Heart left ventricle (tissue), 16 donors: Measurements from ENCODE around the gene UBE2D3. TPM values are rescaled to one million over a fixed set of nuclear protein-coding genes. Genes with fewer than 3 reads are reported as not detected.

Experiments used
- ATAC-seq, 4 donors: fragments of 200-7000 bp; cut with Tn5 transposase; one replicate each; pipeline ENCODE4 v1.9.1; 2020 to 2022; ENCODE audit warnings: moderate library complexity in 4 of 4, mild to moderate bottlenecking in 3 of 4, moderate number of reproducible peaks in 1 of 4
- DNase-seq, 5 donors: peaks; one replicate each; pipeline ENCODE4 v3.0.0-alpha.2; 2020
- H3K27ac ChIP-seq, 12 donors: fragments of 200-600 bp; sonication (generic) in 4 of 12; one replicate each; pipeline versions ENCODE4 v1.5.0 to v1.8.0; 2016 to 2022; ENCODE audit warnings: mild to moderate bottlenecking in 2 of 12
- H3K27me3 ChIP-seq, 9 donors: fragments of 200-600 bp; sonication (generic) in 2 of 9; one replicate each; pipeline versions ENCODE4 v1.5.1 to v1.8.0; 2016 to 2022; ENCODE audit warnings: mild to moderate bottlenecking in 3 of 9
- H3K36me3 ChIP-seq, 9 donors: fragments of 200-600 bp; sonication (generic) in 2 of 9; one replicate each; pipeline versions ENCODE4 v1.5.0 to v1.8.0; 2018 to 2022; ENCODE audit warnings: mild to moderate bottlenecking in 2 of 9
- H3K4me1 ChIP-seq, 12 donors: fragments of 200-600 bp; sonication (generic) in 4 of 12; one replicate each; pipeline versions ENCODE4 v1.5.0 to v1.8.0; 2016 to 2022; ENCODE audit warnings: mild to moderate bottlenecking in 3 of 12
- H3K4me3 ChIP-seq, 12 donors: fragments of 200-600 bp; sonication (generic) in 4 of 12; one replicate each; pipeline versions ENCODE4 v1.5.0 to v1.8.0; 2017 to 2022; ENCODE audit warnings: mild to moderate bottlenecking in 9 of 12, moderate library complexity in 4 of 12
- H3K9me3 ChIP-seq, 12 donors: fragments of 200-600 bp; sonication (generic) in 4 of 12; one replicate each; pipeline versions ENCODE4 v1.5.0 to v1.8.0; 2016 to 2022; ENCODE audit warnings: mild to moderate bottlenecking in 1 of 12
- POLR2A ChIP-seq, 2 donors: fragments of 450-650 bp; IDR thresholded peaks; one replicate each; pipeline ENCODE4 v1.6.1; 2017; ENCODE audit warnings: antibody characterized with exemption in 2 of 2, mild to moderate bottlenecking in 2 of 2, moderate library complexity in 2 of 2
- WGBS, 4 donors: extraction: QIAGEN DNeasy Blood & Tissue Kit in 2 of 4; methylation state at CpG; one replicate each; pipeline versions ENCODE4 v1.1.5 to v1.1.7; 2013 to 2018; 5-methylcytosine and 5-hydroxymethylcytosine counted together
- intact Hi-C, 10 donors: fragments of 100-400 bp; cut with DNase I; formaldehyde crosslinking; loops; one replicate each; pipeline versions ENCODE4 v1.11.1 to v1.14.2; 2022
- polyA plus RNA-seq, 2 donors: library from polyadenylated mRNA; stranded (reverse); fragments of 200-250 nt; gene quantifications; one replicate each; pipeline ENCODE4 v1.2.3, GENCODE V29; 2013
- total RNA-seq, 9 donors: library from RNA; depleted of rRNA in 2 of 9; stranded (reverse); fragments of >200 nt in 2 of 9; fragmentation: NEBNext Ultra II Directional in 3 of 9; extraction: Animal tissue kit (Norgen Biotek cat#: 25700) in 3 of 9; gene quantifications; one replicate each; pipeline versions ENCODE4 v1.1.0 to v1.2.4, GENCODE V29; 2016 to 2023
- TF ChIP-seq, protein P1 (sequence below), 12 donors: fragments of 200-600 bp; sonication (generic) in 4 of 12; IDR thresholded peaks; one replicate each; pipeline versions ENCODE4 v1.5.0 to v1.8.0; 2018 to 2022; ENCODE audit warnings: antibody characterized with exemption in 12 of 12, mild to moderate bottlenecking in 5 of 12
- donor health status: ischemic (EF 13 %, LVEDD 7.1; RV severe dilation, severe dysfunction).
- donor health status: healthy with polysubstance abuse.
- donor health status: DM: no; HTN: yes; CAD: no.
- donor health status: DM: no; HTN: no; CAD: no.
- donor health status: ischemic (EF 25% LVEDD 6.9; RV normal size, moderate dysfunction).
- donor health status: ischemic (EF 25% LVEDD 5.7; RV mildly dilated, moderate dysfunction).
- donor health status: healthy.
- donor health status: DM: yes; HTN: yes; CAD: no.
- donor health status: ischemic (EF 35%, LVEDD 5.7; RV mildly dilated, moderate dysfunction).
- donor health status: nonischemic (EF 11% LVEDD 7.7; RV severe dilation, severe dysfunction).
- donor health status: DM: yes; HTN: yes; CAD: no.
- donor health status: PGD.
- donor health status: ischemic (EF 29% LVEDD 5.4; RV normal size, mild dysfunction).
- donor health status: nonischemic (EF 23%, LVEDD 6.1; RV moderate dilation, normal function).

UBE2D3 gene
- total and polyA plus RNA-seq, 11 donors, result 87.4 to 381 (median 258) TPM

DNA sequence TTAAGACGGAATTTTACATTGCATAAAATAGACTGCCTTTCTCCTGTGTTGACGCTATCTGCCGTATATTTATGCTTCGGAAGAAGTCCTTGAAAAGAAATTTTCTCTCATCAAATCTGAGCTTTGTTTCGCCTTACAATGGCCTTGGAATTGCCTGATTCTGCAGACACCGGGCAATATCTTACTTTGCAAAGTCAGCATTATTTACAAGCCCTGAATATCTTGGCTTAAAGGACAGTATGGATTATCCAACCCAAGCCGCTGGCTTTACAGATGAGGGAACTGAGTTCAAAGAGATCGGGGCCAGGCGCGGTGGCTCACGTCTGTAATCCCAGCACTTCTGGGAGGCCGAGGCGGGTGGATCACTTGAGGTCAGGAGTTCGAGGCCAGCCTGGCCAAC is 65.4 kb downstream of the UBE2D3 start:
- Histone ChIP-seq H3K27ac (no peak overlapping the region), H3K4me3 (peak overlapping the region in 7 of 12 donors; percentile 70 to 99 (median 79)), H3K36me3 (no peaks in the 10 kb centered on the region), H3K9me3 (no peaks in the 10 kb centered on the region), H3K27me3 (no peaks in the 10 kb centered on the region), H3K4me1 (peaks cover 0 to 32% (median 11%) of the 10 kb centered on the region in 12 donors)
- ATAC-seq, result no peak
- WGBS, 4 donors, result 76 to 89% (median 84%) methylated on average over 14 of the region's 14 CpGs
- DNase-seq, result no peak
- TF ChIP-seq POLR2A (IDR thresholded peaks at IDR 0.05), result no peak
- TF ChIP-seq, protein P1, sequence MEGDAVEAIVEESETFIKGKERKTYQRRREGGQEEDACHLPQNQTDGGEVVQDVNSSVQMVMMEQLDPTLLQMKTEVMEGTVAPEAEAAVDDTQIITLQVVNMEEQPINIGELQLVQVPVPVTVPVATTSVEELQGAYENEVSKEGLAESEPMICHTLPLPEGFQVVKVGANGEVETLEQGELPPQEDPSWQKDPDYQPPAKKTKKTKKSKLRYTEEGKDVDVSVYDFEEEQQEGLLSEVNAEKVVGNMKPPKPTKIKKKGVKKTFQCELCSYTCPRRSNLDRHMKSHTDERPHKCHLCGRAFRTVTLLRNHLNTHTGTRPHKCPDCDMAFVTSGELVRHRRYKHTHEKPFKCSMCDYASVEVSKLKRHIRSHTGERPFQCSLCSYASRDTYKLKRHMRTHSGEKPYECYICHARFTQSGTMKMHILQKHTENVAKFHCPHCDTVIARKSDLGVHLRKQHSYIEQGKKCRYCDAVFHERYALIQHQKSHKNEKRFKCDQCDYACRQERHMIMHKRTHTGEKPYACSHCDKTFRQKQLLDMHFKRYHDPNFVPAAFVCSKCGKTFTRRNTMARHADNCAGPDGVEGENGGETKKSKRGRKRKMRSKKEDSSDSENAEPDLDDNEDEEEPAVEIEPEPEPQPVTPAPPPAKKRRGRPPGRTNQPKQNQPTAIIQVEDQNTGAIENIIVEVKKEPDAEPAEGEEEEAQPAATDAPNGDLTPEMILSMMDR (IDR thresholded peaks at IDR 0.05), result no peak
- intact Hi-C loops, result loop anchor here in 5 of 10 donors (2.0 to 10.0 kb wide), 7 partner anchors 45 to 253 kb away; partner anchors contain the start of genes CISD2 (in 2 of the 5), UBE2D3 (in 2 of the 5) and SLC9B1 (in 1 of the 5)

DNA sequence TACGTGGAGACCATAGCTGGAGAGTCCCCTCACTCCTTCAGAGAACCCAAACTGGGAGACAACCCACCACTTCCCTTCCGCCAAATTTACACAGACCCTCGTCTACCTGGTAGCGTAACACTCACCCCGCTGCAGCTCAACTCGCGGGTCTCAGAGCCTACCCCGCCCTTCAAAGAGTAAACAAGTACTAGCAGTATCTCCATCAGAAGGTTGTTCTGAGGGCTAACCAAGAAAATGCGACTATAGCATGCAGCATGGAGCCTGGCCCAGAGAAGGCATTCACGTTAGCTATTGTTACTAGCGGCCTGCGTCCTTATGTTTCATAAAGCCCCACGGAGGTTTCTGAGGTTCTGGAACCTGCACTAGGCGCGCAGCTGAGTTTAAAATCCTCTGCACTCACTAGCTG is 66.1 kb downstream of the UBE2D3 start:
- ATAC-seq (peak in 2 of 4 donors; percentile 3 to 16), DNase-seq (peak in 1 of 5 donors; percentile 15)
- 3 to 8% (median 4%) methylated on average over 15 of the region's 15 CpGs for WGBS, 4 donors
- Histone ChIP-seq H3K4me1 (peaks cover 0 to 34% (median 11%) of the 10 kb centered on the region in 12 donors), H3K4me3 (peak overlapping the region; percentile 70 to 99 (median 84)), H3K36me3 (no peaks in the 10 kb centered on the region), H3K27ac (peak overlapping the region in 11 of 12 donors; percentile 61 to 98 (median 82)), H3K27me3 (no peaks in the 10 kb centered on the region), H3K9me3 (no peaks in the 10 kb centered on the region)
- intact Hi-C loops, result loop anchor here in 5 of 10 donors (2.0 to 10.0 kb wide), 7 partner anchors 46 to 254 kb away; partner anchors contain the start of genes CISD2 (in 2 of the 5), UBE2D3 (in 2 of the 5) and SLC9B1 (in 1 of the 5)
- no peak for TF ChIP-seq POLR2A (IDR thresholded peaks at IDR 0.05)
- TF ChIP-seq, protein P1 (IDR thresholded peaks at IDR 0.05), result no peak

DNA sequence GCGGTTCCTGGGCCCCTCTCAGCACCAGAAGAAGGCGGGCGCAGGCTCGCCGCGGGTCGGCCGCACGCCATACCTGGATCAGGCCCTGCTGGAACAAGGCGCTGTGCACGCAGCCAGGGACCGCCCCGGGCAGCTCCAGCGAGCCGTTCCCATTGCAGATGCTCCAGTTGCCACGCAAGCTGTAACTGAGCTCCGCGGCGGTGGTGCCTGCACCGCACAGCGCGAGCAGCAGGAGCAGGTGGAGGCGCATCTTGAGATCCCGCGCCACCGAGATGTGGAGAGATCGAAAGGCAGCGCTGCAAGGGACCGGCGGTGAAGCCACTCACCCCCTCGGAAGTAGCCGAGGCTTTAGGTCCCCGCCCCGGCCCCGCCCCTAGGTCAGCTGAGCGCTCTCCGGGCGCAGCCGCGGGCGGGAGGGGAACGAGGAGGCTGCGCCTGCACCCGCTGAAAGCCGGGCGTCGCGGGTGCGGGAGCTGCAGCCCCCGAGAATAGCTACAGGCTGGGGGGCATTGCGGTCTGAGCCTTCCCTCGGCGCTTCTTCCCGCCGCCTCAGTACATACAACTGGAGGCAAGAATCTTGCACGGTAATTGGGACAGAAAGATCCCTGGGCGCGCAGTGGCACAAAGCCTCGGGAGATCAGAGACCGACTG is 66.6 kb downstream of the UBE2D3 start, which contains the start of gene MANBA:
Gene MANBA (minus strand): TSS at position 324 of the 651 bp plus-strand sequence. CDS start 74 bp downstream, at position 250.
- DNase-seq (peak; percentile 86 to 93 (median 89)), ATAC-seq (peak; percentile 96 to 99 (median 98))
- WGBS, 4 donors, result 0 to 2% (median 0%) methylated on average over 25 to 60 of the region's 60 CpGs
- peak in 1 of 2 donors; percentile 72 for TF ChIP-seq POLR2A (IDR thresholded peaks at IDR 0.05)
- TF ChIP-seq, protein P1 (IDR thresholded peaks at IDR 0.05), result peak in 1 of 12 donors; percentile 22
- H3K9me3 ChIP-seq, result no peaks in the 10 kb centered on the region
- H3K4me3 ChIP-seq, result peak within 1 kb of the TSS; percentile 70 to 99 (median 84)
- peak within 1 kb of the TSS in 11 of 12 donors; percentile 70 to 98 (median 82) for H3K27ac ChIP-seq
- H3K36me3 ChIP-seq, result no peaks in the 10 kb centered on the region
- H3K4me1 ChIP-seq, result peaks cover 0 to 34% (median 11%) of the 10 kb centered on the region in 12 donors
- no peaks in the 10 kb centered on the region for H3K27me3 ChIP-seq
- intact Hi-C loops, result loop anchor here in 5 of 10 donors (2.0 to 10.0 kb wide), 7 partner anchors 47 to 254 kb away; partner anchors contain the start of genes CISD2 (in 2 of the 5), UBE2D3 (in 2 of the 5) and SLC9B1 (in 1 of the 5)
